ENCODE data around the gene CDH4. TPM values are rescaled to one million over a fixed set of nuclear protein-coding genes. Genes with fewer than 3 reads are reported as not detected.

Gene CDH4
- polyA plus RNA-seq, 4 donors = 1.1 to 8.1 (median 6.9) TPM

- DNase-seq (ENCODE audit: low read depth in 4 of 4, low spot score in 3 of 4) = no peak
Measured at GRCh38 chr20:61816606-61817460, 564.8 kb downstream of the CDH4 start.

GRCh38 chr20:61817575-61817974, 565.5 kb downstream of the CDH4 start:
- no peak for DNase-seq (ENCODE audit: low read depth in 4 of 4, low spot score in 3 of 4)

- no peak for DNase-seq (ENCODE audit: low read depth in 4 of 4, low spot score in 3 of 4)
Measured at GRCh38 chr20:61818746-61819573, 566.9 kb downstream of the CDH4 start.

- no peak for DNase-seq (ENCODE audit: low read depth in 4 of 4, low spot score in 3 of 4)
Measured at GRCh38 chr20:61819574-61819846, 567.4 kb downstream of the CDH4 start.

- no peak for DNase-seq (ENCODE audit: low read depth in 4 of 4, low spot score in 3 of 4)
Measured at GRCh38 chr20:61819921-61820825, 568.1 kb downstream of the CDH4 start.

GRCh38 chr20:61821735-61822134, 569.7 kb downstream of the CDH4 start:
- DNase-seq (ENCODE audit: low read depth in 4 of 4, low spot score in 3 of 4) = no peak

- DNase-seq (ENCODE audit: low read depth in 4 of 4, low spot score in 3 of 4) = no peak
Measured at GRCh38 chr20:61822396-61822795, 570.3 kb downstream of the CDH4 start.

- DNase-seq (ENCODE audit: low read depth in 4 of 4, low spot score in 3 of 4) = no peak
Measured at GRCh38 chr20:61823242-61823641, 571.2 kb downstream of the CDH4 start.

GRCh38 chr20:61828891-61829290, 576.8 kb downstream of the CDH4 start:
- no peak for DNase-seq (ENCODE audit: low read depth in 4 of 4, low spot score in 3 of 4)

GRCh38 chr20:61829526-61829925, 577.5 kb downstream of the CDH4 start:
- no peak for DNase-seq (ENCODE audit: low read depth in 4 of 4, low spot score in 3 of 4)

- no peak for DNase-seq (ENCODE audit: low read depth in 4 of 4, low spot score in 3 of 4)
Measured at GRCh38 chr20:61830241-61830930, 578.3 kb downstream of the CDH4 start.

GRCh38 chr20:61830991-61831390, 578.9 kb downstream of the CDH4 start:
- no peak for DNase-seq (ENCODE audit: low read depth in 4 of 4, low spot score in 3 of 4)

GRCh38 chr20:61832181-61832580, 580.1 kb downstream of the CDH4 start:
- DNase-seq (ENCODE audit: low read depth in 4 of 4, low spot score in 3 of 4) = no peak

GRCh38 chr20:61833807-61834610, 581.9 kb downstream of the CDH4 start:
- no peak for DNase-seq (ENCODE audit: low read depth in 4 of 4, low spot score in 3 of 4)

GRCh38 chr20:61835301-61835700, 583.2 kb downstream of the CDH4 start:
- no peak for DNase-seq (ENCODE audit: low read depth in 4 of 4, low spot score in 3 of 4)

- no peak for DNase-seq (ENCODE audit: low read depth in 4 of 4, low spot score in 3 of 4)
Measured at GRCh38 chr20:61835791-61836350, 583.8 kb downstream of the CDH4 start.

- no peak for DNase-seq (ENCODE audit: low read depth in 4 of 4, low spot score in 3 of 4)
Measured at GRCh38 chr20:61837200-61837599, 585.1 kb downstream of the CDH4 start.

- no peak for DNase-seq (ENCODE audit: low read depth in 4 of 4, low spot score in 3 of 4)
Measured at GRCh38 chr20:61839223-61839911, 587.3 kb downstream of the CDH4 start.
